ENCODE measurements around the gene PTPN22.

Gene PTPN22

GRCh38 chr1:113777561-113777960 lies 94.0 kb downstream of the PTPN22 start:
- Mint-ChIP-seq H3K27me3 (no peaks in the 10 kb centered on the region), H3K36me3 (peaks cover 16% of the 10 kb centered on the region), H3K4me1 (peaks cover 4% of the 10 kb centered on the region), H3K9me3 (no peaks in the 10 kb centered on the region), H3K27ac (no peak overlapping the region), H3K4me3 (no peak overlapping the region)

DNA sequence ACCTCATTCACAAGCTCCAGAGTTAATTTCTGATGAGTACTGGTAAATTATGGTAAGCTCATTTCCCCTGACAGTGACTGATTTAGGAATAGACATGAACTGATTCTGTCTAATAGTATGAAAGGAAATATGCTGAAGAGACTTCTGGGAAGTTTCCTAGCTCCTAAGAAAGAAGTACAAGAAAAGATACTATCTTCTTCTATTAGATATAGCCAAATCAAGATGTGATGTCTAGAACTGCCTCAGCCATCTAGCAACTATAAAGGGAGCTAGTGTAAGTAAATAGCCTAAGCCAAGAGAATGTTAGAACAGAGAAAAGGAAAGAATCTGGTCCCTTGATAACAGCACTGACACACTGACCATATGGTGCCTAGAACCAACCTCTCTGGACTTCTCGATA lies 101.5 kb downstream of the PTPN22 start:
- peaks cover 43% of the 10 kb centered on the region for H3K4me1 Mint-ChIP-seq
- H3K4me3 Mint-ChIP-seq, result no peak overlapping the region
- no peaks in the 10 kb centered on the region for H3K27me3 Mint-ChIP-seq
- H3K9me3 Mint-ChIP-seq, result no peaks in the 10 kb centered on the region
- peaks cover 18% of the 10 kb centered on the region for H3K36me3 Mint-ChIP-seq
- peak overlapping the region; percentile 31 for H3K27ac Mint-ChIP-seq

GRCh38 chr1:113769601-113769970 lies 101.9 kb downstream of the PTPN22 start:
- Mint-ChIP-seq H3K4me3 (no peak overlapping the region), H3K4me1 (peaks cover 43% of the 10 kb centered on the region), H3K36me3 (peaks cover 20% of the 10 kb centered on the region), H3K27me3 (no peaks in the 10 kb centered on the region), H3K9me3 (no peaks in the 10 kb centered on the region), H3K27ac (no peak overlapping the region)

- H3K4me3 Mint-ChIP-seq, result no peak overlapping the region
- H3K27me3 Mint-ChIP-seq, result no peaks in the 10 kb centered on the region
- no peaks in the 10 kb centered on the region for H3K9me3 Mint-ChIP-seq
- H3K36me3 Mint-ChIP-seq, result peaks cover 20% of the 10 kb centered on the region
- peaks cover 43% of the 10 kb centered on the region for H3K4me1 Mint-ChIP-seq
- peak overlapping the region; percentile 68 for H3K27ac Mint-ChIP-seq
Measured at GRCh38 chr1:113768916-113769600, 102.5 kb downstream of the PTPN22 start.

DNA sequence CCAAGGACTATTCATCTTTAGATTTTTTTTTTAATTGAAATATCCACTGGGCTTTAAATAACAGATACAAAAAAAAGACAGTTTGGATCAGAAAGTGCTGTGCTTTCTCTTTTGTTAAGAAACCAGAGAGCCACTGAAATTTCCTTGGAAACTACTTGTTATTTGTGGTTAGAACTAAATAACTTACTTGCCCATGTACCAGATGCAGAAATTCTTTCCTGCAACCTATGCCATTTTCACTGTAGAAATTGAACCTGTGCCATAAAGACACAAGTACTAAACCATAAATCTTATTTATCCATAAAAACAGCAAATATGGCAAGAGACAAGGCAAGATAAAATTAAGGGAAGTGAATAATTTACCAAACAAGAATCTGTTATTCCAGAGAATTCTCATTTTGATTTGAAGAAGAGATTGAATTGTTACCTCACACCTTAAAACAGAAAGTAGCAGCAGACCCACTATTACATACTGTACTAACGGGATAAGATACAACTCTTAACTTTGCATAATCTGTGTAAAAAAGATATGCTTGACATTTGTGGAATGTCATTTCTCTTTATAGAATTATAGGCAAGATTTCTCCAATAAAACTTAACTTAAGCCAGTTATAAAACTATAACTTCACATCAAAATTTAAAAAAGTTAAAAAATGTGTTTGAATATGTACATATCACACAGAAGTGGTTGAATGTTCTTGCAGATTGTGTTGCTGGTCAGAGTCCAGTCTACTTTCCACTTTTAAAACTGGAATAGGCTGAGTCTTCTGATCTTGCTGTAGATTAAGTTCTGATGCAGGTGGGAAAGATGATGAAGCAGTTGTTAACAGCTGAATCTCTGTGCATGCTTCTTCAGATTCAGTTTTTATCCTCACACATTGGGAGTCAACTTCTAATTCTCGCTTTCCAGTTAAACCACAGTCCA lies 105.9 kb downstream of the PTPN22 start:
- Mint-ChIP-seq H3K4me3 (no peak overlapping the region), H3K27ac (peak overlapping the region; percentile 62), H3K27me3 (no peaks in the 10 kb centered on the region), H3K9me3 (no peaks in the 10 kb centered on the region), H3K4me1 (peaks cover 23% of the 10 kb centered on the region), H3K36me3 (peaks cover 14% of the 10 kb centered on the region)

Data from activated naive CD4-positive, alpha-beta T cell treated with anti-CD3 and anti-CD28 coated beads, Interleukin-2, amount 50 U/mL, for 24 hours (primary cell).